Subcutaneous adipose tissue (tissue), 4 donors: Measurements from ENCODE around the gene PKP1. TPM values are rescaled to one million over a fixed set of nuclear protein-coding genes. Genes with fewer than 3 reads are reported as not detected.

Source experiments
- total RNA-seq, 4 donors: library from RNA; depleted of rRNA; stranded (reverse); fragments of >200 nt; gene quantifications; one replicate each; pipeline ENCODE4 v1.1.0, GENCODE V29; 2016
- TF ChIP-seq, protein P1 (sequence below): fragments of 450-650 bp; IDR thresholded peaks from one replicate; pipeline ENCODE4 v1.5.1; 2016; ENCODE audit warnings: low read depth, mild to moderate bottlenecking, control low read depth, antibody characterized with exemption, moderate library complexity

The PKP1 gene
- total RNA-seq, 4 donors from 2014 or later: 0.51 to 13.6 (median 6.2) TPM

DNA sequence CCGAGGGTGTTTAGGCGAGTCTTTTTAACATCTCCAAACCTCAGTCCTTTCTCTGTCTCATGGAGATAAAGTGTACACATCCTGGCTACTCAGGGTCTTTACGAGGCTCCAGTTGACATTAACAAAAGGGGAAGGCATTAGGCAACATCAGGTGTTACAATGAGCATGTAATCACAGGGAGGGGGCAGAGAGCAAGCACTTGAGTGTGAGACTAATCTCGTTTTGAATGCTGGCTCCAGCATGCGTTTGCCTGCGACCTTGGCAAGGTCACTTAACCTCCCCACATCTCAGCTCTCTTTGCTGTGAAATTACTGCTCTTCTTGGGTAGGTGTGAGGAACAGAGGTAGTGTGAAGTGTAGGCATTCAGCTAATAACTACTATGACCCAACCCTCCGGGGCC, 91.1 kb downstream of the PKP1 start:
- TF ChIP-seq, protein P1, sequence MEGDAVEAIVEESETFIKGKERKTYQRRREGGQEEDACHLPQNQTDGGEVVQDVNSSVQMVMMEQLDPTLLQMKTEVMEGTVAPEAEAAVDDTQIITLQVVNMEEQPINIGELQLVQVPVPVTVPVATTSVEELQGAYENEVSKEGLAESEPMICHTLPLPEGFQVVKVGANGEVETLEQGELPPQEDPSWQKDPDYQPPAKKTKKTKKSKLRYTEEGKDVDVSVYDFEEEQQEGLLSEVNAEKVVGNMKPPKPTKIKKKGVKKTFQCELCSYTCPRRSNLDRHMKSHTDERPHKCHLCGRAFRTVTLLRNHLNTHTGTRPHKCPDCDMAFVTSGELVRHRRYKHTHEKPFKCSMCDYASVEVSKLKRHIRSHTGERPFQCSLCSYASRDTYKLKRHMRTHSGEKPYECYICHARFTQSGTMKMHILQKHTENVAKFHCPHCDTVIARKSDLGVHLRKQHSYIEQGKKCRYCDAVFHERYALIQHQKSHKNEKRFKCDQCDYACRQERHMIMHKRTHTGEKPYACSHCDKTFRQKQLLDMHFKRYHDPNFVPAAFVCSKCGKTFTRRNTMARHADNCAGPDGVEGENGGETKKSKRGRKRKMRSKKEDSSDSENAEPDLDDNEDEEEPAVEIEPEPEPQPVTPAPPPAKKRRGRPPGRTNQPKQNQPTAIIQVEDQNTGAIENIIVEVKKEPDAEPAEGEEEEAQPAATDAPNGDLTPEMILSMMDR: no peak

DNA sequence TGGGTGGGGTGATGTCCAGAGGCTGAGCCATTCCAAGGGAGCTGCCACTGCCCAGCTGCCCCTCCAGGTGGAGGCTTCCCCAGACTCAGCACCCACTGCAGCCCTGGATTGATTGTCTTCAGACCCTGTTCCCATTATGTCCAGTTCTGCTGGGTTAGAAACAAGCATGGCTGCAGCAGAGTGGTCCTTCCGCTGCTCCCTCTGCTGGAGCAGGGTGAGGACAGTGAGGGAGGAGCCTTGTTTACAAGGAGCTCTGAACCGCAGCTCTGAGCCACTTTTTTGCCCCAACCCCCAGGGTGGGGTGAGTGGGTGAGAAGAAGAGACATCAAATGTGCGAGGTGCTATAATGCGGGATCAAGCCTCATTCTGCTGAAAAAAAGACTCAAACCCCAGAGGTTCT, 91.9 kb downstream of the PKP1 start:
- TF ChIP-seq, protein P1: no peak

DNA sequence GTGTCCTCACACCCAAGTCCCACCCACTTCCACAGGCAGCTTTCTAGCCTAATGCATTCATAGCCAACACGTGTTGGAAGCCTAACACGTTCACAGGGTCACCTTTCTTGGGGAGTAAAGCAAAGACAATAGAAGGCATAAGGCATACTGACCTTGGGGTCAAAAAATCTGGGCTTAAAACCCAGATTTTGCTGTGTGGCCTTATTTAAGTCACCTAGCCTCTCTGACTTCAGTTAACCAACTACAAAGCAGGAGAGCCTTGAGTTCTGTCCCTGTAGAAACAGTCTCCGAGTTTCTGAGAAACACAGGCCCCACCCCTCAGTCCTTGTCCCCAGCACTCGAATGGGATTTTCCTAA, 92.8 kb downstream of the PKP1 start:
- TF ChIP-seq, protein P1: no peak

DNA sequence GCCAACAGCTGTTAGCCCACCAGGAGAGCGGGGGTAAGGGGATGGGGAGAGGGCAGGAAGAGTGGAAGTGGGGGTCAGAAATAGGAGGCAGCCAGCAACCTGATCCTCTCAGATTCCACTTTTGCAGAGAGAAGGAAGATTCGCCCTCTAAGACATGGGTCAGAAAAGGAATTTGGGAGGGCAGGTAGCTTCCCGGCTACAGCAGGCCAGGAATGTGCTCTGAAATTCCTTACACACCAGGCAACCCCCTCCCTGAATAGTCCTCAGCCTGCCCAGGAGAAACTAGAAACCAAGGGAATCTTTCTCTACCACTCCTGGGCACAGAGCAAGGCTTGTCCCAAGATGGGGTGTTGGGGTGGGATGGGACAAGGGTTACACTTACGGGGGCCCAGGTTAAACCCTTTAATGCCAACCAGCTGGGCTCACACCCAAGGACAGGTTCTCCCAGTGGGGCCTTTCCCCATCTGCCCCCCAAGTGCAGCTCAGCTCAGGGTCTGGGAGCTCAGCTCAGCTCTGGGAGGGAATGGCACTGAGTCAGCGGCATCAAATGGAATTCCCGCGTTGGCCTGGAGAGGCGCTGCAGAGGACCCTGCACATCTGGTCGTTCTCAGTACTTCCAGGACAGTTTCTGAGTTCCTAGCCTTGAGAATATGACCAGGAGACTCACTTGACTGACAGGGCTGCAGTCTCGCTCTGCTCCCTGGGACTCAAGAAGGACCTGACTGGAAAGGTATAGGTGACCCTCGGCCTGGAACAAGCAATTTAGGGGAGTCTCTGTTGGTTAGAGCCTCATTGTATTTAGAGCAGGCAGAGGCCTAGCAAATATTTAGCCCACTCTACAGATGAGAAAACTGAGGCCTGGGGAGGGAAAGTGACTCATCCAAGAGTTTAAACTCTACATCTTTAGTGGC, 93.4 kb downstream of the PKP1 start:
- TF ChIP-seq, protein P1: no peak

DNA sequence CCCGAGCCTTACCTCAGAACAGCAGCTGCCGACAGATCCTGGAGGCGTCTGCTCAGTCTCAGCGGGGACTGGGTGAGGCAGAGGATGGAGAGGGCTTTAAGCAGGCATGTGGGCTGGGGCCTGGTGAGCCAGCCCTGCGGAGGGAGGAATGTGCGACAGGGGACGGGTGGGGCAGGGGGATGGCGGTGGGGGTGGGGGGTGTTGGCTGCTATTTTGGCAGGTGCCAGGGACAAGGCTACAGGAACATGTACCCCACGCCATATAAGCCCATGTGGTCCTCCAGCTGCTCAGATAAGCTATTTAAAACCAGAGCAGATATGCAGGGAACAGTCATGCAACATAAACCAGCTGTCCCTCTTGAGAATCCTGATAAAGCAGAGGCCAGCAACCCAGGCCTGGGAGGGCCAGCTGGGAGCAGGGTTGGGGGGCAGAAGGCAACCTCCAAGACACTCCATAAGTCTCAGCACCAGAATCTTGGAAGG, 94.3 kb downstream of the PKP1 start, which contains the start of gene TNNT2:
TNNT2 (minus strand) TSS at position 70 of the 482 bp plus-strand sequence. CDS start 4,426 bp downstream, outside the sequence.
- TF ChIP-seq, protein P1: no peak

DNA sequence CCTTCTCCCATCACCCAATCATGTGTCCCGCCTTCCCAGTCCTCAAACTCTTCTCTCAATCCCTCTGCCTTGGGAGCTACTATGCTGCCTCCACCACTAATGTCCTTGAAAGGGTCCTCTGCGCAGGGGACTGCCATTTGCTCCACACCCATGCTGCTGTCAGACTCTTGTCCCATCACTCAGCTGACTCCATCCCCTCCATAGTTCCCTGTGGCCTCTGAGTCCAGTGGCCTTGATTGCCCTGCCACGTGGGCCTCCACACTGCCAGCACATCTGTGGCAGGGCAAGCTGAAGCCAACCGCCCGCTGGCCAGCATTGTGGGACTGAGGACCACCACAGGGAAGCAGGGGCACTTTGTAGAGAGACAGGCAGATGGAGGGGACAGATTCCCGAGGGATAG, 95.5 kb downstream of the PKP1 start:
- TF ChIP-seq, protein P1: no peak

DNA sequence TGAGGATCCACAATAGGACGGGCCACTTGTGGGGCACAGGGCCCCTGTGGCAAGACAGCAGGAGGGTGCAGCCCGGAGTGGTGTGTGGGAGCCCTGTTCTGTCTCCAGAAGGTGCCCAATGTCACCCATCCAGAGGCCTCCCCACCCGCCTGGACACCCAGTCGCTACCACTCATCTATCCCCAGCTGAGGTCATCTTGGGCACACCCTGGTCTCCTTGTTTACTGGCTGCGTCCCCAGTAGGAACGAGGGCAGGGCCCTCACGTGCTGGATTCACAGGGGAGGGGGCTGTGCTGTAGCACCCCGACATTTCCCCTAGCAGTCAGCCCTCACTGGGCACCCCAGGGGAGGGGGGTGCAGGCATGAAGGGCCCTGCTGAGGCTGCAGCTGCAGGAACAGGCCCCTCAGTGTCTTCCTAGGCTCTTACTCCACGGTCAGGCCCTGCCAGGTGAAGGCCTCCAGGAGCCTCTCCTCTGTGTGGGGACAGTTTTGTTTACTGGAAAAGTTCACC, 96.5 kb downstream of the PKP1 start:
- TF ChIP-seq, protein P1: no peak
